GM12878 (cell line): Measurements from ENCODE around the gene PARG. TPM values are rescaled to one million over a fixed set of nuclear protein-coding genes. Genes with fewer than 3 reads are reported as not detected.

Source experiments
- ATAC-seq: fragments of 200-7000 bp; cut with Tn5 transposase; 3 replicates; pipeline ENCODE4 v1.9.1; 2020; ENCODE audit warnings: mild to moderate bottlenecking, moderate library complexity
- BruUV-seq: library from RNA; stranded (reverse); fragments of 400-500 nt; replicated peaks from 2 replicates; lab custom pipeline; 2021; lab: Mats Ljungman, UMichigan
- CTCF ChIA-PET: fragments of 300-600 bp; sonication (Branson Sonifier 250); formaldehyde crosslinking; extraction: SDS; loops from one replicate; lab custom pipeline; 2021; ENCODE audit warnings: inconsistent platforms; lab: Yijun Ruan, JAX
- POLR2A ChIA-PET: fragments of 350-600 bp; formaldehyde crosslinking; extraction: SDS; loops from one replicate; lab custom pipeline; 2021; ENCODE audit warnings: inconsistent platforms; lab: Charles Lee
- RAD21 ChIA-PET: fragments of 300-600 bp; sonication (Branson Sonifier 250); formaldehyde crosslinking; loops from one replicate; lab custom pipeline; 2023; ENCODE audit warnings: antibody characterized with exemption; ENCODE audit not compliant: unreplicated experiment; lab: Charles Lee
- SMC1A ChIA-PET: fragments of 300-600 bp; sonication (Branson Sonifier 250); formaldehyde crosslinking; loops from one replicate; lab custom pipeline; 2023; ENCODE audit not compliant: unreplicated experiment, uncharacterized antibody; lab: Charles Lee
- DNase-seq: peaks from one replicate; pipeline ENCODE4 v3.0.0-alpha.2; 2011; ENCODE audit warnings: low read depth, low spot score
- FAIRE-seq: peaks from 3 replicates; lab custom pipeline; 2011; peaks lifted over from hg19 to GRCh38; lab: Jason Lieb, UNC
- H2AFZ ChIP-seq: 2 replicates; pipeline ENCODE4 v1.6.0; 2011; ENCODE audit warnings: low read depth, low read length, control low read depth; ENCODE audit not compliant: control insufficient read depth
- H3K27ac ChIP-seq: 2 replicates; pipeline ENCODE4 v1.5.1; 2011; ENCODE audit warnings: control low read depth; ENCODE audit not compliant: control insufficient read depth, insufficient read depth
- H3K27me3 ChIP-seq, 2 experiments: replicated peaks in 1 of 2; 2 replicates each; pipeline versions ENCODE4 v1.6.0 to v1.6.1; 2011; ENCODE audit warnings: low read length in 1 of 2; ENCODE audit not compliant: control insufficient read depth in 2 of 2, insufficient read depth in 2 of 2
- H3K36me3 ChIP-seq, 2 experiments: 2 replicates each; pipeline ENCODE4 v1.5.1; 2011; ENCODE audit warnings: low read length in 1 of 2; ENCODE audit not compliant: control insufficient read depth in 2 of 2, insufficient read depth in 2 of 2
- H3K4me1 ChIP-seq: 2 replicates; pipeline ENCODE4 v1.6.1; 2011; ENCODE audit warnings: mild to moderate bottlenecking, low read length, moderate library complexity, mixed read lengths; ENCODE audit not compliant: control insufficient read depth, insufficient read depth
- H3K4me2 ChIP-seq: 2 replicates; pipeline ENCODE4 v1.6.0; 2011; ENCODE audit warnings: control low read depth; ENCODE audit not compliant: control insufficient read depth, insufficient read depth
- H3K4me3 ChIP-seq: fragments of 200-600 bp; sonication (generic); 2 replicates; pipeline ENCODE4 v1.5.1; 2016
- H3K79me2 ChIP-seq: 2 replicates; pipeline ENCODE4 v1.6.0; 2011; ENCODE audit warnings: low read length; ENCODE audit not compliant: control insufficient read depth, insufficient read depth
- H3K9ac ChIP-seq: 2 replicates; pipeline ENCODE4 v1.8.0; 2011; ENCODE audit warnings: low read length, control low read depth, mixed read lengths; ENCODE audit not compliant: control insufficient read depth, insufficient read depth
- H3K9me3 ChIP-seq: replicated peaks from 3 replicates; pipeline ENCODE4 v1.5.1; 2011; ENCODE audit warnings: mild to moderate bottlenecking, low read length; ENCODE audit not compliant: control insufficient read depth, insufficient read depth
- H4K20me1 ChIP-seq: 2 replicates; pipeline ENCODE4 v1.6.0; 2011; ENCODE audit not compliant: control insufficient read depth, insufficient read depth
- ASH2L ChIP-seq: fragments of 300-600, 200-600 bp; sonication (generic); IDR thresholded peaks from 2 replicates; pipeline ENCODE4 v1.6.1; 2017; ENCODE audit warnings: low read depth, mild to moderate bottlenecking, borderline replicate concordance
- CBX3 ChIP-seq: fragments of 200-600 bp; sonication (generic); IDR thresholded peaks from 2 replicates; pipeline ENCODE4 v1.6.1; 2016; ENCODE audit warnings: low read depth, borderline replicate concordance
- CHD2 ChIP-seq: IDR thresholded peaks from 2 replicates; pipeline ENCODE4 v1.6.1; 2011; ENCODE audit warnings: low read depth, low read length, improper control_type of control experiment, borderline replicate concordance
- CREM ChIP-seq: IDR thresholded peaks from 2 replicates; pipeline ENCODE4 v1.6.1; 2014; ENCODE audit warnings: antibody characterized with exemption, low read depth
- ETV6 ChIP-seq, 2 experiments: fragments of 450-650 bp in 1 of 2; IDR thresholded peaks in 1 of 2; conservative IDR thresholded peaks in 1 of 2; 2 replicates each; pipeline ENCODE4 v1.6.1; 2014; ENCODE audit warnings: antibody characterized with exemption in 1 of 2, borderline replicate concordance in 1 of 2, low read depth in 1 of 2, mild to moderate bottlenecking in 1 of 2, moderate library complexity in 1 of 2
- JUNB ChIP-seq: IDR thresholded peaks from 2 replicates; pipeline ENCODE4 v1.6.1; 2016; ENCODE audit warnings: antibody characterized with exemption, mild to moderate bottlenecking
- KDM1A ChIP-seq: fragments of 200-600 bp; sonication (generic); IDR thresholded peaks from 2 replicates; pipeline ENCODE4 v1.6.1; 2016; ENCODE audit warnings: borderline replicate concordance
- MYC ChIP-seq: IDR thresholded peaks from 2 replicates; pipeline ENCODE4 v1.6.1; 2011; ENCODE audit warnings: mild to moderate bottlenecking, low read length, moderate library complexity, inconsistent platforms; ENCODE audit not compliant: insufficient read depth, insufficient replicate concordance, insufficient read length, severe bottlenecking
- NR2C1 ChIP-seq: fragments of 450-650 bp; IDR thresholded peaks from 2 replicates; pipeline ENCODE4 v1.6.1; 2017; ENCODE audit warnings: antibody characterized with exemption, mild to moderate bottlenecking, moderate library complexity
- PML ChIP-seq: IDR thresholded peaks from 2 replicates; pipeline ENCODE4 v1.6.1; 2012; ENCODE audit warnings: low read length, inconsistent platforms
- RAD21 ChIP-seq: IDR thresholded peaks from 2 replicates; pipeline ENCODE4 v1.6.1; 2011; ENCODE audit warnings: mild to moderate bottlenecking, low read depth, low read length, moderate library complexity; ENCODE audit not compliant: insufficient read depth
- YY1 ChIP-seq: IDR thresholded peaks from 2 replicates; pipeline ENCODE4 v1.6.1; 2011; ENCODE audit warnings: low read depth, mild to moderate bottlenecking, low read length
- WGBS: methylation state at CpG from one replicate; pipeline ENCODE4 v1.1.6; 2016; ENCODE audit warnings: low lambda C conversion rate; ENCODE audit not compliant: insufficient replicate concordance, insufficient coverage; ENCODE audit errors: missing lambda C conversion rate; 5-methylcytosine and 5-hydroxymethylcytosine counted together
- in situ Hi-C: fragments of 300-500 bp; cut with MboI; formaldehyde crosslinking; loops from 9 replicates; pipeline ENCODE4 v1.14.3; 2018; ENCODE audit warnings: mixed read lengths
- intact Hi-C: fragments of 100-400 bp; cut with micrococcal nuclease; formaldehyde crosslinking; loops from one replicate; pipeline ENCODE4 v1.14.2; 2022; ENCODE audit not compliant: unreplicated experiment
- polyA plus RNA-seq, 11 experiments: library from polyadenylated mRNA; depleted of rRNA in 4 of 11; unstranded in 6 of 11; stranded (reverse) in 5 of 11; fragments of >200 nt; fragmentation: Nextera tagmentation in 4 of 11; fragmentation: Illumina TruSeq in 1 of 11; extraction: Ambion mirVana in 4 of 11; extraction: Trizol in 1 of 11; gene quantifications; 1 replicate in 1 of 11; 2 replicates in 10 of 11; pipeline versions ENCODE4 v1.2.1 to v1.2.3, GENCODE V29; 2011 to 2016; ENCODE audit warnings: inconsistent platforms in 2 of 11, missing spikeins in 2 of 11, low read depth in 1 of 11
- total RNA-seq, 4 experiments: library from RNA; depleted of rRNA in 3 of 4; stranded (reverse); fragments of >200 nt in 3 of 4; fragmentation: Illumina TruSeq in 1 of 4; extraction: Trizol in 1 of 4; gene quantifications; 2 replicates each; pipeline versions ENCODE4 v1.2.1 to v1.2.3, GENCODE V29; 2013 to 2021

PARG gene
- total and polyA plus RNA-seq, 10 of the 15 experiments (the other 5 are each of a cell fraction or from before 2014, with no cell fraction given), result 4.8 to 35.4 (median 21.9) TPM

DNA sequence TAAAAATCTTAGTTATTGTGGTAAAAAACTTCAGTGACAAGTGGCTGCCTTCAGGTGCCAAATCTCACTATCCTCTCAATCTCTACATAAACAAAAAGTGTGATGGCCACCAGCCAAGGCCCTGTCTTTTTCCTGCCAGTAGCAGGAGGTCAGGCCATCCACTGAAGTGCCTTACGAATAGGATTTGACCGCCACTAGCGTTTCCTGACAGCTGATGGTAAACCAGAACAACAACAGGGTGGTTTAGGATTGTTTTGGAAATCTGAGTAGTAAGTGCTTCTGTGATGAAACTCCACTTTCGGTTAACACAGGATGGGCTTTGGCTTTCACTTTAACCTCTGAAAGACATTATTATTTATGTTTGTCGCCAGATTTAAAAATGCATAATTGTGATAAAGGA, 124.0 kb downstream of the PARG start (continued):
- TF ChIP-seq ETV6 (conservative IDR thresholded peaks at IDR 0.05 in 1 of 2, IDR thresholded peaks at IDR 0.05 in 1 of 2; ENCODE audit: borderline replicate concordance in 1 of 2, low read depth in 1 of 2) (no peak), MYC (no peak)
- TF ChIP-seq, all 136 proteins: peak for 0

DNA sequence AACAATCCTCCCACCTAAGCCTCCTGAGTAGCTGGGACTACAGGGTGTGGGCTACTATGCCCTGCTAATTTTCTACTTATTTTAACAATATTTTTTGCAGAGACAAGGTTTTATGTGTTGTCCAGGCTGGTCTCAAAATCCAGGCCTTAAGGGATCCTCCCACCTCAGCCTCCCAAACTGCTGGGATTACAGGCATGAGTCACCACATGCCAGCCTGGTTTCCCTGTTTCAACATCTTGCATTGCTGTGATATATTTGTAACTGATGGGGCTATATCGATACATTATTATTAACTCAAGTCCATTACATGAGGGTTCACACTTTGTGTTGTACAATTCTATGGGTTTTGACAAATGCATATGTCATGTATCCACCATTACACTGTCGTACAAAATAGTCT, 137.8 kb downstream of the PARG start:
- POLR2A ChIA-PET, result no interaction called here
- SMC1A ChIA-PET, result interaction anchor here (1.5 kb wide), 1 partner anchor 27 kb away, joined by 4 read pairs; no protein-coding TSS in a partner anchor
- DNase-seq (no peak), FAIRE-seq (no peak), ATAC-seq (no peak)
- intact Hi-C loops (no loop called here), in situ Hi-C loops (no loop called here)
- BruUV-seq, result no TSS peak
- Histone ChIP-seq H3K4me3 (no peak overlapping the region), H3K9me3 (no peaks in the 10 kb centered on the region), H3K27ac (no peak overlapping the region), H3K27me3 (no peaks in the 10 kb centered on the region), H4K20me1 (no peaks in the 10 kb centered on the region), H3K36me3 (no peaks in the 10 kb centered on the region), H3K4me1 (no peaks in the 10 kb centered on the region), H3K9ac (no peak overlapping the region), H3K4me2 (no peak overlapping the region), H2AFZ (no peak overlapping the region), H3K79me2 (no peaks in the 10 kb centered on the region)
- WGBS, result 33% methylated on average over 2 of the region's 2 CpGs
- TF ChIP-seq RAD21 (no peak), KDM1A (no peak), CHD2 (no peak), CBX3 (no peak), PML (no peak), ASH2L (no peak), CREM (no peak), JUNB (no peak), YY1 (no peak), NR2C1 (no peak)
- CTCF ChIA-PET, result no interaction called here
- RAD21 ChIA-PET, result no interaction called here
